Upper lobe of right lung (tissue), 1 donor: ENCODE data around the gene CDYL. TPM values are rescaled to one million over a fixed set of nuclear protein-coding genes. Genes with fewer than 3 reads are reported as not detected.

Experiments used
- ATAC-seq: fragments of 200-7000 bp; cut with Tn5 transposase; one replicate; pipeline ENCODE4 v1.9.1; 2020; ENCODE audit warnings: mild to moderate bottlenecking, moderate library complexity
- DNase-seq: peaks from one replicate; pipeline ENCODE4 v3.0.0-alpha.2; 2020
- H3K27ac ChIP-seq: fragments of 200-600 bp; one replicate; pipeline ENCODE4 v1.8.0; 2022
- H3K27me3 ChIP-seq: fragments of 200-600 bp; one replicate; pipeline ENCODE4 v1.8.0; 2022; ENCODE audit warnings: mild to moderate bottlenecking
- H3K36me3 ChIP-seq: fragments of 200-600 bp; one replicate; pipeline ENCODE4 v1.8.0; 2022
- H3K4me1 ChIP-seq: fragments of 200-600 bp; one replicate; pipeline ENCODE4 v1.8.0; 2022
- H3K4me3 ChIP-seq: fragments of 200-600 bp; one replicate; pipeline ENCODE4 v1.8.0; 2022; ENCODE audit warnings: mild to moderate bottlenecking
- H3K9me3 ChIP-seq: fragments of 200-600 bp; one replicate; pipeline ENCODE4 v1.8.0; 2022
- CTCF ChIP-seq: fragments of 200-600 bp; IDR thresholded peaks from one replicate; pipeline ENCODE4 v1.8.0; 2022; ENCODE audit warnings: antibody characterized with exemption
- intact Hi-C: fragments of 100-400 bp; cut with DNase I; formaldehyde crosslinking; loops from one replicate; pipeline ENCODE4 v1.11.0; 2022
- total RNA-seq: library from RNA; stranded (reverse); fragmentation: NEBNext Ultra II Directional; extraction: Animal tissue kit (Norgen Biotek cat#: 25700); gene quantifications from one replicate; pipeline ENCODE4 v1.2.1, GENCODE V29; 2021
- donor health status: DM: no; HTN: yes; CAD: no; lungs with severe emphysema.

Gene CDYL
- total RNA-seq, 1 donor from 2014 or later, result 40.8 TPM

- H3K27ac ChIP-seq, result no peak overlapping the region
- no peaks in the 10 kb centered on the region for H3K4me1 ChIP-seq
- peaks cover 6% of the 10 kb centered on the region for H3K27me3 ChIP-seq
- TF ChIP-seq CTCF, result no peak
- H3K36me3 ChIP-seq, result no peaks in the 10 kb centered on the region
- ATAC-seq, result no peak
- H3K9me3 ChIP-seq, result no peaks in the 10 kb centered on the region
- no peak overlapping the region for H3K4me3 ChIP-seq
- no peak for DNase-seq
- intact Hi-C loops, result no loop called here
Observed at GRCh38 chr6:4728926-4729325, 47.3 kb upstream of the CDYL start.

DNA sequence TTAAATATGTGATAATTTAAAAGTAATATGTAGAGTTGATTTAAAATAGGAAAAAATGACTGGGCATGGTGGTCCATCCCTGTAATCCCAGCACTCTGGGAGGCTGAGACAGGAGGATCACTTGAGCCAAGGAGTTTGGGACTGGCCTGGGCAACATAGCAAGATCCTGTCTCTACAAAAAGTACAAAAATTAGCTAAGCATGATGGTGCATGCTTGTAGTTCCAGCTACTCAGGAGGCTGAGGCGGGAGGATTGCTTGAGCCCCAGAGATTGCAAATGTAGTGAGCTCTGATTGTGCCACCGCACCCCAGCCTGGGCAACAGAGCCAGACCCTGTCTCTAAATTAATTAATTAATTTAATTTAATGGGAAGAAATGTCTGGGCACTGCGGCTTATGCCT is 44.2 kb upstream of the CDYL start:
- no peak for TF ChIP-seq CTCF
- Histone ChIP-seq H3K4me1 (no peaks in the 10 kb centered on the region), H3K4me3 (no peak overlapping the region), H3K9me3 (no peaks in the 10 kb centered on the region), H3K27me3 (peaks cover 6% of the 10 kb centered on the region), H3K27ac (no peak overlapping the region), H3K36me3 (no peaks in the 10 kb centered on the region)
- ATAC-seq (no peak), DNase-seq (no peak)
- intact Hi-C loops, result no loop called here

DNA sequence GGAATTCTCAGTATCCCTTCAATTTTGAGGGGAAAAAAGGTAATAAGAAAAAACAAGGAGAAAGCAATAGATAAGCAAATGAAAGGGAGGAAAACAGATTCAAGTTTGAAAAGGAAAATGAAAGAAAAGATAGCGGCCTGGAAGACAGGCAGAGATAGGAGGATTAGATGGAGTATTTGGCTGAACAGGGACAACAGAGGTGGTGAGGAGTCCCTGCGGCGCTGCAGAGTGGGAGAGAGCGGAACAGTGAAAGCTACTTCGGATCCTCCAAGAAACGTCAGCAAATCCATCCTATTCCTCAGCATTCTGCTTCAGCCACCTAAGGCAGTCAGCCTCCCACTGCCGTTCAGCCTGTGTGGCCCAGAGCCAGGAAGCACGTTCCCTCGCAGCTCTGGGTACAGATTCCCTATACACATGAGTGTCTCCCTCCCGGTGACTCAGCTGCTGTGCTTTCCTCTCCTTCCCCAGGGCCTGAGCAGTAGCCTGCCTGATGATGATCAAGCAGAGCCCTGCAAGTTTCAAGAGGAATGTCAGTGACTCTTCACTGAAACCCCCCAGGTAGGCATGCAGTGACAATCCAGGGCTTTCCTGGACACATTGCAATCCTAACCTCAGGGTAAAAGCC is 43.4 kb upstream of the CDYL start:
- DNase-seq, result no peak
- Histone ChIP-seq H3K36me3 (no peaks in the 10 kb centered on the region), H3K4me3 (peak overlapping the region; percentile 16), H3K27ac (no peak overlapping the region), H3K27me3 (peaks cover 6% of the 10 kb centered on the region), H3K9me3 (no peaks in the 10 kb centered on the region), H3K4me1 (no peaks in the 10 kb centered on the region)
- no peak for TF ChIP-seq CTCF
- ATAC-seq, result peak; percentile 66
- intact Hi-C loops, result no loop called here

DNA sequence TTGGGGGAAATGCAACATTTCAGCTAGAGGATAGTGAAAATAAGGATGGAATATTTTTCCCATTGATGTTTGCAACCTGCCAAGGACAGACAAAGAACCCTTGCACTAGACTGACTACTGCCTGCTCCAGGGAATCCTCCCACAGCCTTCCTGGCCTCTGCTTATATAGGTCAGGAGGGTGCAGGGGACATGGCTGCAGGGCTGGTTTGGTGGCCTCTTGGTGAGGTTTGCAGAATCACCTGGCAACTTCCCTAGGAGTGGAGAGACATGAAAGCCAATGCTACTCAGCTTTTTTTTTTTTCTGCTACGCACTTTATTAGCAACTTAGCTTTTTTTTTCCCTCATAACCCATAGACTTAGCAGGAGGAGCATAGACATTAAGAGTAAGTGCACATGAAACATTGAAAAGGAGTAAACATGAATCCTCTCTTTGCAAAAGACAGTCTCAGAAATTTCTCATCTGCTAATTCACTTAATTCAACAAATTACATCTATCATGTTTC is 39.8 kb upstream of the CDYL start:
- H3K4me1 ChIP-seq, result no peaks in the 10 kb centered on the region
- intact Hi-C loops, result no loop called here

GRCh38 chr6:4740032-4740431 is 36.2 kb upstream of the CDYL start:
- Histone ChIP-seq H3K27me3 (no peaks in the 10 kb centered on the region), H3K4me1 (no peaks in the 10 kb centered on the region), H3K27ac (no peak overlapping the region), H3K4me3 (no peak overlapping the region), H3K9me3 (no peaks in the 10 kb centered on the region), H3K36me3 (no peaks in the 10 kb centered on the region)
- intact Hi-C loops, result no loop called here
- DNase-seq (no peak), ATAC-seq (no peak)
- no peak for TF ChIP-seq CTCF

More for the DNA sequence above, 39.8 kb upstream of the CDYL start:
- no peak for ATAC-seq
- no peaks in the 10 kb centered on the region for H3K27me3 ChIP-seq
- H3K27ac ChIP-seq, result no peak overlapping the region
- no peak for DNase-seq
- no peak for TF ChIP-seq CTCF
- H3K36me3 ChIP-seq, result no peaks in the 10 kb centered on the region
- H3K9me3 ChIP-seq, result no peaks in the 10 kb centered on the region
- H3K4me3 ChIP-seq, result no peak overlapping the region

- TF ChIP-seq CTCF, result no peak
- H3K36me3 ChIP-seq, result no peaks in the 10 kb centered on the region
- intact Hi-C loops, result no loop called here
- no peak for ATAC-seq
- no peak for DNase-seq
- no peak overlapping the region for H3K27ac ChIP-seq
- H3K9me3 ChIP-seq, result no peaks in the 10 kb centered on the region
- H3K27me3 ChIP-seq, result no peaks in the 10 kb centered on the region
- H3K4me3 ChIP-seq, result no peak overlapping the region
- H3K4me1 ChIP-seq, result no peaks in the 10 kb centered on the region
Observed at GRCh38 chr6:4743062-4743461, 33.1 kb upstream of the CDYL start.
